Omental fat pad (tissue), 4 donors: Measurements from ENCODE around the gene NLGN4Y. TPM values are rescaled to one million over a fixed set of nuclear protein-coding genes. Genes with fewer than 3 reads are reported as not detected.
"Not testable (repeated sequence)": the region's sequence is repeated elsewhere in the genome, so short reads cannot be mapped to it uniquely, and the experiment has no call there.

ENCODE experiments used
- ATAC-seq: fragments of 150-250 bp; one replicate; pipeline ENCODE4 v1.9.1; 2016; ENCODE audit warnings: mild to moderate bottlenecking, moderate library complexity; ENCODE audit not compliant: low FRiP score
- DNase-seq: peaks from one replicate; pipeline ENCODE4 v3.0.0-alpha.2; 2019; ENCODE audit warnings: low spot score
- total RNA-seq, 4 donors: library from RNA; depleted of rRNA; stranded (reverse); fragments of >200 nt; gene quantifications; one replicate each; pipeline ENCODE4 v1.1.0, GENCODE V29; 2016
- TF ChIP-seq, protein P1 (sequence below), 3 donors: fragments of 450-650 bp; IDR thresholded peaks; one replicate each; pipeline ENCODE4 v1.5.1; 2016 to 2017; ENCODE audit warnings: antibody characterized with exemption in 3 of 3, mild to moderate bottlenecking in 3 of 3, moderate library complexity in 2 of 3

The NLGN4Y gene
- total RNA-seq, 4 donors from 2014 or later: 15.5 to 21.8 TPM; not detected in 2

DNA sequence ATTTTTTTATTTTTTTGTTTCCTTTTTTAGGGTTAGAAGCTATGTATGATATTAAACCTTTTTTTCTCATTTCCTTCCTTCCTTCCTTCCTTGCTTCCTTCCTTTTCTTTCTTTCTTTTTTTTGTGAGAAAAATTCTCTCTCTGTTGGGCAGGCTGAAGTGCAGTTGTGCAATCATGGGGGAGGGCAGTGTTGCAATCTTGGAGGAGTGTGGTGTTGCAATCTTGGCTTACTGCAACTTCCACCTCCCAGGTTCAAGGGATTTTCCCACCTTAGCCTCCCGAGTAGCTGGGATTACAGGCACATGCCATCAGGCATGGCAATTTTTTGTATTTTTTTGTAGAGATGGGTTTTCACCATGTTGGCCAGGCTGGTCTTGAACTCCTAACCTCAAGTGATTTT, 326.4 kb downstream of the NLGN4Y start:
- ATAC-seq (no peak), DNase-seq (no peak)
- TF ChIP-seq, protein P1, sequence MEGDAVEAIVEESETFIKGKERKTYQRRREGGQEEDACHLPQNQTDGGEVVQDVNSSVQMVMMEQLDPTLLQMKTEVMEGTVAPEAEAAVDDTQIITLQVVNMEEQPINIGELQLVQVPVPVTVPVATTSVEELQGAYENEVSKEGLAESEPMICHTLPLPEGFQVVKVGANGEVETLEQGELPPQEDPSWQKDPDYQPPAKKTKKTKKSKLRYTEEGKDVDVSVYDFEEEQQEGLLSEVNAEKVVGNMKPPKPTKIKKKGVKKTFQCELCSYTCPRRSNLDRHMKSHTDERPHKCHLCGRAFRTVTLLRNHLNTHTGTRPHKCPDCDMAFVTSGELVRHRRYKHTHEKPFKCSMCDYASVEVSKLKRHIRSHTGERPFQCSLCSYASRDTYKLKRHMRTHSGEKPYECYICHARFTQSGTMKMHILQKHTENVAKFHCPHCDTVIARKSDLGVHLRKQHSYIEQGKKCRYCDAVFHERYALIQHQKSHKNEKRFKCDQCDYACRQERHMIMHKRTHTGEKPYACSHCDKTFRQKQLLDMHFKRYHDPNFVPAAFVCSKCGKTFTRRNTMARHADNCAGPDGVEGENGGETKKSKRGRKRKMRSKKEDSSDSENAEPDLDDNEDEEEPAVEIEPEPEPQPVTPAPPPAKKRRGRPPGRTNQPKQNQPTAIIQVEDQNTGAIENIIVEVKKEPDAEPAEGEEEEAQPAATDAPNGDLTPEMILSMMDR (IDR thresholded peaks at IDR 0.05): no peak

- TF ChIP-seq, protein P1 (IDR thresholded peaks at IDR 0.05): no peak
- ATAC-seq: no peak
- no peak for DNase-seq
Observed at GRCh38 chrY:14860448-14860847, 336.1 kb downstream of the NLGN4Y start.

- not testable (repeated sequence) for ATAC-seq, DNase-seq
Observed at GRCh38 chrY:14861033-14861432, 336.7 kb downstream of the NLGN4Y start.

DNA sequence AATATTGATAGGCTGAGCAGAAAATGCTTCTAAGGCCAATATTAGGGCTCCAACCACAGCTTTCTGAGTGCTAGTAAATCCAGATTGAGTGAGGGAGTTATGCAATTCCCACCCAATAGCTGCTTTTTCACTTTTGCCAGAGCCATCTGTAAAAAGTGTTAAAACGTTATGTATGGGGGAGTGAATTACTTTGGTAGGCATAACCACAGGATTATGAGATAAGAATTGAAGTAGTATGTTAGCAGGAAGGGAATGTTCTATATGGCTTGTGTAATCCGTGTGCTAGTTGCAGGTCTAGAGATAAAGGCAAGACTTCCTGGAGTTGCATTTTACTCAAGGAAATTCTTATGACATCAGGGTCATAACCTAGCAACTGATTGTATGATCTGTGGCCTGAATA, 347.6 kb downstream of the NLGN4Y start:
- TF ChIP-seq, protein P1 (IDR thresholded peaks at IDR 0.05): no peak
- ATAC-seq (no peak), DNase-seq (no peak)
